Body of pancreas (tissue), 4 donors: ENCODE measurements around the gene C20orf202. TPM values are rescaled to one million over a fixed set of nuclear protein-coding genes. Genes with fewer than 3 reads are reported as not detected.

Source experiments
- ATAC-seq: fragments of 150-250 bp; one replicate; pipeline ENCODE4 v1.9.1; 2016
- DNase-seq, 4 donors: peaks; one replicate each; pipeline ENCODE4 v3.0.0-alpha.2; 2019
- H3K27ac ChIP-seq, 4 donors: fragments of 200-600 bp; sonication (generic); 1 replicate in 3 of 4; 2 replicates in 1 of 4; pipeline versions ENCODE4 v1.5.1 to v1.6.1; 2016 to 2019; ENCODE audit warnings: mild to moderate bottlenecking in 1 of 4, mixed read lengths in 1 of 4, moderate library complexity in 1 of 4
- H3K27me3 ChIP-seq, 2 donors: fragments of 200-600 bp; sonication (generic); one replicate each; pipeline ENCODE4 v1.6.0; 2016; ENCODE audit warnings: mild to moderate bottlenecking in 1 of 2
- H3K36me3 ChIP-seq, 2 donors: fragments of 200-600 bp; sonication (generic); replicated peaks in 1 of 2; 2 replicates each; pipeline ENCODE4 v1.5.1; 2016; ENCODE audit warnings: low read depth in 2 of 2; ENCODE audit not compliant: insufficient read depth in 1 of 2
- H3K4me1 ChIP-seq: fragments of 200-600 bp; sonication (generic); one replicate; pipeline ENCODE4 v1.6.0; 2016
- H3K4me3 ChIP-seq, 2 donors: fragments of 200-600 bp; sonication (generic); 1 replicate in 1 of 2; 2 replicates in 1 of 2; pipeline ENCODE4 v1.5.1; 2016 to 2019
- H3K9me3 ChIP-seq, 3 donors: fragments of 200-600 bp; sonication (generic); 1 replicate in 2 of 3; 2 replicates in 1 of 3; pipeline ENCODE4 v1.5.1; 2016
- CTCF ChIP-seq, 7 experiments: fragments of 450-650 bp in 4 of 7; fragments of 200-600 bp in 3 of 7; sonication (generic) in 3 of 7; IDR thresholded peaks; one replicate each; pipeline ENCODE4 v1.5.1; 2016 to 2019; ENCODE audit warnings: antibody characterized with exemption in 7 of 7
- POLR2A ChIP-seq, 3 donors: fragments of 450-650 bp; IDR thresholded peaks; one replicate each; pipeline ENCODE4 v1.6.1; 2016; ENCODE audit warnings: antibody characterized with exemption in 3 of 3, mild to moderate bottlenecking in 2 of 3
- WGBS, 2 donors: methylation state at CpG; one replicate each; pipeline ENCODE4 v1.1.5; 2017; 5-methylcytosine and 5-hydroxymethylcytosine counted together
- intact Hi-C: fragments of 100-400 bp; cut with DNase I; formaldehyde crosslinking; loops from one replicate; pipeline ENCODE4 v1.15.1; 2023
- total RNA-seq, 2 donors: library from RNA; depleted of rRNA; stranded (reverse); fragments of >200 nt; gene quantifications; one replicate each; pipeline ENCODE4 v1.1.0, GENCODE V29; 2016

C20orf202 gene
- total RNA-seq, 2 donors from 2014 or later = not detected

- DNase-seq = no peak
- WGBS, 2 donors = 0 to 1% methylated on average over 4 to 19 of the region's 54 CpGs
These were observed 17.9 kb upstream of the C20orf202 start for GRCh38 chr20:1185316-1185741.

GRCh38 chr20:1185790-1186334 is 17.4 kb upstream of the C20orf202 start:
- Histone ChIP-seq H3K27ac (no peak overlapping the region), H3K4me1 (peaks cover 13% of the 10 kb centered on the region), H3K36me3 (no peaks in the 10 kb centered on the region), H3K27me3 (no peaks in the 10 kb centered on the region), H3K4me3 (peak overlapping the region in 1 of 2 donors; percentile 12), H3K9me3 (no peaks in the 10 kb centered on the region)
- 9 to 19% methylated on average over 8 to 12 of the region's 20 CpGs for WGBS, 2 donors
- ATAC-seq (peak; percentile 48), DNase-seq (peak; percentile 40 to 50 (median 42))
- TF ChIP-seq POLR2A (IDR thresholded peaks at IDR 0.05) (no peak), CTCF (IDR thresholded peaks at IDR 0.05) (peak; percentile 33 to 53 (median 46))
- intact Hi-C loops = no loop called here

More at GRCh38 chr20:1185316-1185741, 17.9 kb upstream of the C20orf202 start:
- Histone ChIP-seq H3K27ac (no peak overlapping the region), H3K36me3 (no peaks in the 10 kb centered on the region), H3K27me3 (no peaks in the 10 kb centered on the region), H3K4me3 (peak overlapping the region in 1 of 2 donors; percentile 12), H3K9me3 (no peaks in the 10 kb centered on the region), H3K4me1 (peaks cover 13% of the 10 kb centered on the region)
- TF ChIP-seq POLR2A (IDR thresholded peaks at IDR 0.05) = no peak
- no peak for TF ChIP-seq CTCF (IDR thresholded peaks at IDR 0.05)
- peak; percentile 31 for ATAC-seq
- intact Hi-C loops = no loop called here

GRCh38 chr20:1186367-1186991 is 16.8 kb upstream of the C20orf202 start:
- 79 to 80% methylated on average over 2 to 13 of the region's 13 CpGs for WGBS, 2 donors
- no peaks in the 10 kb centered on the region for H3K27me3 ChIP-seq
- intact Hi-C loops = no loop called here
- no peaks in the 10 kb centered on the region for H3K9me3 ChIP-seq
- TF ChIP-seq CTCF (IDR thresholded peaks at IDR 0.05) (no peak), POLR2A (IDR thresholded peaks at IDR 0.05) (no peak)
- ATAC-seq = no peak
- no peak overlapping the region for H3K4me3 ChIP-seq
- peaks cover 13% of the 10 kb centered on the region for H3K4me1 ChIP-seq
- H3K27ac ChIP-seq = no peak overlapping the region
- no peak for DNase-seq
- H3K36me3 ChIP-seq = no peaks in the 10 kb centered on the region

GRCh38 chr20:1187605-1188171 is 15.6 kb upstream of the C20orf202 start:
- DNase-seq (no peak), ATAC-seq (no peak)
- Histone ChIP-seq H3K4me1 (peaks cover 13% of the 10 kb centered on the region), H3K4me3 (no peak overlapping the region), H3K27me3 (no peaks in the 10 kb centered on the region), H3K27ac (no peak overlapping the region), H3K9me3 (no peaks in the 10 kb centered on the region), H3K36me3 (no peaks in the 10 kb centered on the region)
- TF ChIP-seq CTCF (IDR thresholded peaks at IDR 0.05) = no peak
- no peak for TF ChIP-seq POLR2A (IDR thresholded peaks at IDR 0.05)
- intact Hi-C loops = no loop called here
- WGBS, 2 donors = 69 to 71% methylated on average over 4 of the region's 4 CpGs
